Inflammatory macrophage treated with lipopolysaccharide for 1 hour (primary cell): ENCODE measurements around the gene BRAT1.
A peak's percentile ranks its signal among the peaks of the same experiment; 100 is the strongest.
"Not testable (repeated sequence)": the region's sequence is repeated elsewhere in the genome, so short reads cannot be mapped to it uniquely, and the experiment has no call there.

Source experiments
- DNase-seq, 2 donors: peaks; one replicate each; pipeline ENCODE4 v3.0.0-alpha.2; 2020 to 2022

Gene BRAT1

GRCh38 chr7:2583798-2584580 lies 28.7 kb upstream of the BRAT1 start:
- DNase-seq, result no peak

GRCh38 chr7:2582006-2582735 lies 26.8 kb upstream of the BRAT1 start:
- DNase-seq, result no peak

GRCh38 chr7:2580636-2581035 lies 25.3 kb upstream of the BRAT1 start:
- DNase-seq, result no peak

GRCh38 chr7:2577914-2578680 lies 22.8 kb upstream of the BRAT1 start:
- DNase-seq, result no peak

- DNase-seq, result no peak
Measured at GRCh38 chr7:2576742-2577491, 21.6 kb upstream of the BRAT1 start.

- no peak for DNase-seq
Measured at GRCh38 chr7:2575733-2576340, 20.5 kb upstream of the BRAT1 start.

- DNase-seq, result no peak
Measured at GRCh38 chr7:2575046-2575732, 19.9 kb upstream of the BRAT1 start.

GRCh38 chr7:2573761-2574160 lies 18.4 kb upstream of the BRAT1 start:
- no peak for DNase-seq

- DNase-seq, result no peak
Measured at GRCh38 chr7:2572101-2572842, 16.9 kb upstream of the BRAT1 start.

- no peak for DNase-seq
Measured at GRCh38 chr7:2571409-2571808, 16.1 kb upstream of the BRAT1 start.

- no peak for DNase-seq
Measured at GRCh38 chr7:2570021-2570420, 14.7 kb upstream of the BRAT1 start.

- DNase-seq, result no peak
Measured at GRCh38 chr7:2569421-2569820, 14.1 kb upstream of the BRAT1 start.

- DNase-seq, result no peak
Measured at GRCh38 chr7:2568521-2569223, 13.3 kb upstream of the BRAT1 start.

- peak in 1 of 2 donors; percentile 35 for DNase-seq
Measured at GRCh38 chr7:2567679-2568278, 12.5 kb upstream of the BRAT1 start.

GRCh38 chr7:2566890-2567678 lies 11.8 kb upstream of the BRAT1 start:
- DNase-seq, result no peak

GRCh38 chr7:2566348-2566889 lies 11.1 kb upstream of the BRAT1 start:
- DNase-seq, result no peak

GRCh38 chr7:2564970-2565540 lies 9.7 kb upstream of the BRAT1 start:
- DNase-seq, result no peak

GRCh38 chr7:2563955-2564354 lies 8.6 kb upstream of the BRAT1 start:
- not testable (repeated sequence) for DNase-seq
